SU-DHL-6 (cell line): ENCODE data around the gene PPP2R5D.
"Not testable (repeated sequence)": the region's sequence is repeated elsewhere in the genome, so short reads cannot be mapped to it uniquely, and the experiment has no call there.

Experiments
- H2AFZ ChIP-seq: fragments of 200-600 bp; sonication (generic); 2 replicates; pipeline ENCODE4 v1.6.1; 2014; ENCODE audit warnings: low read depth, mild to moderate bottlenecking, moderate library complexity, mixed read lengths, antibody characterized with exemption, low read length; ENCODE audit not compliant: severe bottlenecking
- H3F3A ChIP-seq: fragments of 200-600 bp; shearing (Covaris generic); 2 replicates; pipeline ENCODE4 v1.6.0; 2016; ENCODE audit warnings: antibody characterized with exemption, mild to moderate bottlenecking; ENCODE audit not compliant: insufficient read depth
- H3K27ac ChIP-seq: fragments of 200-600 bp; sonication (generic); 2 replicates; pipeline ENCODE4 v1.5.1; 2016; ENCODE audit warnings: low read depth, mild to moderate bottlenecking, low read length, moderate library complexity, mixed read lengths
- H3K27me3 ChIP-seq: fragments of 200-600 bp; sonication (generic), shearing (Covaris generic); 2 replicates; pipeline ENCODE4 v1.6.0; 2014; ENCODE audit warnings: mild to moderate bottlenecking, low read length
- H3K36me3 ChIP-seq: fragments of 200-600 bp; sonication (generic); 2 replicates; pipeline ENCODE4 v1.6.1; 2014; ENCODE audit warnings: mild to moderate bottlenecking, low read length, mixed read lengths
- H3K4me2 ChIP-seq: fragments of 300-600, 200-600 bp; shearing (Covaris generic), sonication (generic); 2 replicates; pipeline ENCODE4 v1.6.0; 2014; ENCODE audit warnings: low read length, low read depth, mild to moderate bottlenecking; ENCODE audit not compliant: poor library complexity, severe bottlenecking
- H3K4me3 ChIP-seq: fragments of 200-600 bp; sonication (generic); 2 replicates; pipeline ENCODE4 v1.5.1; 2014; ENCODE audit warnings: antibody characterized with exemption, low read length, mild to moderate bottlenecking, mixed read lengths; ENCODE audit not compliant: insufficient read depth, poor library complexity, severe bottlenecking
- H3K79me2 ChIP-seq: fragments of 200-600 bp; sonication (generic); 2 replicates; pipeline ENCODE4 v1.6.1; 2014; ENCODE audit warnings: mild to moderate bottlenecking, low read length, moderate library complexity; ENCODE audit not compliant: insufficient read depth
- H3K9ac ChIP-seq: fragments of 200-600 bp; sonication (generic); 2 replicates; pipeline ENCODE4 v1.7.0; 2014; ENCODE audit warnings: mild to moderate bottlenecking, low read length
- H3K9me2 ChIP-seq: fragments of 200-600 bp; sonication (generic); replicated peaks from 2 replicates; pipeline ENCODE4 v1.6.1; 2014; ENCODE audit warnings: low read length; ENCODE audit not compliant: insufficient read depth
- H3K9me3 ChIP-seq: fragments of 200-600 bp; sonication (generic); 2 replicates; pipeline ENCODE4 v1.6.1; 2014; ENCODE audit warnings: low read length, mixed read lengths; ENCODE audit not compliant: insufficient read depth
- H4K20me1 ChIP-seq: fragments of 200-600 bp; sonication (generic); 2 replicates; pipeline ENCODE4 v1.6.1; 2014; ENCODE audit warnings: low read depth, mild to moderate bottlenecking, antibody characterized with exemption, low read length, moderate library complexity, mixed read lengths
- EZH2phosphoT487 ChIP-seq: fragments of 200-600 bp; sonication (generic), shearing (Covaris generic); conservative IDR thresholded peaks from 2 replicates; pipeline ENCODE4 v1.6.1; 2018; ENCODE audit warnings: mild to moderate bottlenecking, antibody characterized with exemption, low read length, moderate library complexity, mixed read lengths
- TF ChIP-seq, protein P1 (sequence below): fragments of 200-600 bp; sonication (generic); IDR thresholded peaks from one replicate; pipeline ENCODE4 v1.5.1; 2017; ENCODE audit warnings: antibody characterized with exemption, mild to moderate bottlenecking, low read length, moderate library complexity; ENCODE audit not compliant: insufficient read depth, poor library complexity, severe bottlenecking

Gene PPP2R5D

DNA sequence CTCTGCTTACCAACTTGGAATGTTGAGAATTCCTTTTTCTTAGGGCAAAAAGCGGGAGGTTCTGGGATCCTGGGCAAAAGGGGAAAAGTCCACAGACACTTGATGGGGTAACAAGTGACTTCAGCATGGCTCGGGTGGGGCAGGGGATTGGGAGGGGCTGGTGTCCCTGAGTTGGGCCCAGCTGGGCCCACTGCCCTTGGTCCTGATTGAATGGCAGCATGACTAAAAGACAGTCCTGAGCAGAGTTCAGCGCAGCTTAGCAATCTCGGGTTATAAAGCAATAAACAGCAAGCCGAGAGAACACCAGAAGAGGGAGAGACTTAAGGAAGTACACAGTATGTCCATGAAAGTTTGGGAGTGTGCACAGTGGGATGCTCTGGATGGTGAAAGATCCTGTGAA is 5.6 kb downstream of the PPP2R5D start:
- Histone ChIP-seq H3K27me3 (no peaks in the 10 kb centered on the region), H3K9me3 (no peaks in the 10 kb centered on the region), H2AFZ (no peak overlapping the region), H3F3A (no peaks in the 10 kb centered on the region; the same call in 1 of the 2 replicates), H3K9ac (no peak overlapping the region), H3K4me2 (no peak overlapping the region), H3K27ac (no peak overlapping the region), H3K9me2 (no peaks in the 10 kb centered on the region), H3K79me2 (peaks cover 11% of the 10 kb centered on the region), H4K20me1 (no peaks in the 10 kb centered on the region), H3K4me3 (no peak overlapping the region), H3K36me3 (no peaks in the 10 kb centered on the region)
- TF ChIP-seq EZH2phosphoT487 = no peak
- TF ChIP-seq, protein P1, sequence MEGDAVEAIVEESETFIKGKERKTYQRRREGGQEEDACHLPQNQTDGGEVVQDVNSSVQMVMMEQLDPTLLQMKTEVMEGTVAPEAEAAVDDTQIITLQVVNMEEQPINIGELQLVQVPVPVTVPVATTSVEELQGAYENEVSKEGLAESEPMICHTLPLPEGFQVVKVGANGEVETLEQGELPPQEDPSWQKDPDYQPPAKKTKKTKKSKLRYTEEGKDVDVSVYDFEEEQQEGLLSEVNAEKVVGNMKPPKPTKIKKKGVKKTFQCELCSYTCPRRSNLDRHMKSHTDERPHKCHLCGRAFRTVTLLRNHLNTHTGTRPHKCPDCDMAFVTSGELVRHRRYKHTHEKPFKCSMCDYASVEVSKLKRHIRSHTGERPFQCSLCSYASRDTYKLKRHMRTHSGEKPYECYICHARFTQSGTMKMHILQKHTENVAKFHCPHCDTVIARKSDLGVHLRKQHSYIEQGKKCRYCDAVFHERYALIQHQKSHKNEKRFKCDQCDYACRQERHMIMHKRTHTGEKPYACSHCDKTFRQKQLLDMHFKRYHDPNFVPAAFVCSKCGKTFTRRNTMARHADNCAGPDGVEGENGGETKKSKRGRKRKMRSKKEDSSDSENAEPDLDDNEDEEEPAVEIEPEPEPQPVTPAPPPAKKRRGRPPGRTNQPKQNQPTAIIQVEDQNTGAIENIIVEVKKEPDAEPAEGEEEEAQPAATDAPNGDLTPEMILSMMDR = no peak

DNA sequence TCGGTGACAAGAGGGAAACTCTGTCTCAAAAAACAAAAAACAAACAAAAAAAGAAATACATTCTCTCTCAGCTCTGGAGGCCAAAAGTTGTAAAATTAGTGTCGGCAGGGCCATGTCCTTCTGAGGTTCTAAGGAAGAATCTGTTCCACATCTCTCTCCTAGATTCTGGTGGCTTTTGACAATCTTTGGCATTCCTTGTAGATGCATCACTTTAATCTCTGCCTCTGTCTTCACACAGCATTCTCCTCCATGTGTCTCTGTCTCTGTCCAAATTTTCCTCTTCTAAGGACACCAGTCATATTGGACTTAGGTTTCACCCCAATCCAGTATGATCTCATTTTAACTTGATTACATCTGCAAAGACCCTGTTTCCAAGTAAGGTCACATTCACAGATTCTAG is 9.1 kb downstream of the PPP2R5D start:
- Histone ChIP-seq H3K4me2 (no peak overlapping the region), H2AFZ (no peak overlapping the region), H3K9me2 (no peaks in the 10 kb centered on the region), H3K79me2 (no peaks in the 10 kb centered on the region), H3K27ac (no peak overlapping the region), H3K9me3 (no peaks in the 10 kb centered on the region), H3K36me3 (no peaks in the 10 kb centered on the region), H3K4me3 (no peak overlapping the region), H4K20me1 (no peaks in the 10 kb centered on the region), H3K27me3 (no peaks in the 10 kb centered on the region), H3K9ac (no peak overlapping the region), H3F3A (peaks cover 6% of the 10 kb centered on the region)
- no peak for TF ChIP-seq EZH2phosphoT487
- TF ChIP-seq, protein P1 = no peak

DNA sequence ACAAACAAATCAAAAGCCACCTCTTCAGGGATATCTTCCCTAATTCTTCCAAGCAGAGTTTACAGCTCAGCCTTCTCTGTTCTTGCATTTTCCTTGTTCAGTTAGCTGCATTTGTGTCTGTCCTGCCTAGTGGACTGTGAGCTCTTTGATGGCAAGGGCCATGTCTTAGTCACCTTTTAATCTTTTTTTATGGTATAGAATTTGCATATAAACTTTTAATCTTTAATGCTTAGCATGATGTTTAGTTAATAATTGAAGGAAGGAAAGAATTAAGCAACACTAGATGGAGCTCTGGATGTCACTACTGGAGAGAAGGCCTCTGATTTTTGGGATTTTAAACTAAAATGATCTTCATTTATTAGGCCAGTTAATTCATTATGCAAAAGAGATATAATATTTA is 12.1 kb downstream of the PPP2R5D start:
- no peaks in the 10 kb centered on the region for H3K9me3 ChIP-seq
- H3K4me3 ChIP-seq = no peak overlapping the region
- no peak overlapping the region for H2AFZ ChIP-seq
- H3F3A ChIP-seq = peaks cover 6% of the 10 kb centered on the region
- no peak overlapping the region for H3K4me2 ChIP-seq
- no peaks in the 10 kb centered on the region for H3K36me3 ChIP-seq
- no peaks in the 10 kb centered on the region for H4K20me1 ChIP-seq
- no peak overlapping the region for H3K27ac ChIP-seq
- H3K79me2 ChIP-seq = no peaks in the 10 kb centered on the region
- no peaks in the 10 kb centered on the region for H3K27me3 ChIP-seq
- H3K9me2 ChIP-seq = no peaks in the 10 kb centered on the region
- no peak for TF ChIP-seq EZH2phosphoT487
- TF ChIP-seq, protein P1 = no peak
- no peak overlapping the region for H3K9ac ChIP-seq

DNA sequence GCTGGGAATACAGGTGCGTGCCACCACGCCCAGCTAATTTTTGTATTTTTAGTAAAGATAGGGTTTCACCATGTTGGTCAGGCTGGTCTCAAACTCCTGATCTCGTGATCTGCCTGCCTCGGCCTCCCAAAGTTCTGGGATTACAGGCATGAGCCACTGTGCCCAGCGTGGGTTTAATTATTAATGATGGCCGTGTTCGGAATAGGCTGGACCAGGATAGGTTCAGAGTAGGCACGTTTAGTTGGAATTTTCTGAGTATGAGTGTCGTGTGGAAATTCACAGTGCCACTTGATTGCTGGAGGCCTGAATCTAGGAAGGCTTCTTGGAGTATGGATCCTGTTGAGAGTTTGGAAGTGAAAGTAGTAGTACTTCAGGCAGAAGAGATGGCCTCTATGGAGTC is 13.8 kb downstream of the PPP2R5D start:
- H3F3A ChIP-seq, H3K9me3 ChIP-seq, H3K9me2 ChIP-seq, H3K4me3 ChIP-seq, H2AFZ ChIP-seq, H3K79me2 ChIP-seq, H4K20me1 ChIP-seq, H3K36me3 ChIP-seq, H3K27me3 ChIP-seq, H3K9ac ChIP-seq, H3K4me2 ChIP-seq, H3K27ac ChIP-seq: not testable (repeated sequence)
